CD4-positive, alpha-beta T cell (primary cell): ENCODE results near the gene SRP19. TPM values are rescaled to one million over a fixed set of nuclear protein-coding genes. Genes with fewer than 3 reads are reported as not detected.

ENCODE experiments used
- ATAC-seq: fragments of 200-7000 bp; cut with Tn5 transposase; one replicate; pipeline ENCODE4 v1.10.0; 2022; ENCODE audit warnings: mild to moderate bottlenecking; ENCODE audit not compliant: poor library complexity
- CTCF ChIA-PET: fragments of 350-600 bp; sonication (Branson Sonifier 250); formaldehyde crosslinking; loops from one replicate; lab custom pipeline; 2021; ENCODE audit warnings: antibody characterized with exemption, inconsistent platforms; lab: Charles Lee
- POLR2A ChIA-PET: fragments of 350-600 bp; sonication (Branson Sonifier 250); formaldehyde crosslinking; loops from one replicate; lab custom pipeline; 2021; ENCODE audit warnings: antibody characterized with exemption, inconsistent platforms; lab: Charles Lee
- DNase-seq, 14 experiments: peaks; one replicate each; pipeline ENCODE4 v3.0.0-alpha.2; 2013 to 2020; ENCODE audit warnings: mixed read lengths in 2 of 14
- H3K27ac ChIP-seq, 2 donors: one replicate each; pipeline versions ENCODE4 v1.5.1 to v1.7.0; 2013; ENCODE audit warnings: low read length in 2 of 2, low read depth in 1 of 2, mild to moderate bottlenecking in 1 of 2
- H3K27me3 ChIP-seq, 2 experiments: 1 replicate in 1 of 2; 2 replicates in 1 of 2; pipeline versions ENCODE4 v1.6.1 to v1.7.0; 2013; ENCODE audit warnings: low read length in 2 of 2, control low read depth in 1 of 2, mild to moderate bottlenecking in 1 of 2, moderate library complexity in 1 of 2; ENCODE audit not compliant: insufficient read depth in 2 of 2, control insufficient read depth in 1 of 2
- H3K36me3 ChIP-seq: one replicate; pipeline ENCODE4 v1.6.1; 2013; ENCODE audit warnings: low read length, control low read depth; ENCODE audit not compliant: insufficient read depth
- H3K4me1 ChIP-seq: one replicate; pipeline ENCODE4 v1.6.1; 2013; ENCODE audit warnings: low read length, control low read depth; ENCODE audit not compliant: insufficient read depth
- H3K4me3 ChIP-seq: one replicate; pipeline ENCODE4 v1.5.1; 2013; ENCODE audit warnings: mild to moderate bottlenecking, low read length, moderate library complexity
- H3K9me3 ChIP-seq, 2 experiments: 1 replicate in 1 of 2; 2 replicates in 1 of 2; pipeline versions ENCODE4 v1.6.1 to v1.7.0; 2013; ENCODE audit warnings: low read length in 2 of 2, mild to moderate bottlenecking in 2 of 2, control low read depth in 1 of 2, moderate library complexity in 1 of 2; ENCODE audit not compliant: control insufficient read depth in 1 of 2, insufficient read depth in 1 of 2
- H3K27ac Mint-ChIP-seq: one replicate; pipeline ENCODE4 v1.8.0; 2020; ENCODE audit warnings: mixed read lengths
- H3K27me3 Mint-ChIP-seq: one replicate; pipeline ENCODE4 v1.8.0; 2021; ENCODE audit warnings: mixed read lengths
- H3K36me3 Mint-ChIP-seq: one replicate; pipeline ENCODE4 v1.8.0; 2021; ENCODE audit warnings: low read depth, mixed read lengths
- H3K4me1 Mint-ChIP-seq: one replicate; pipeline ENCODE4 v1.8.0; 2021; ENCODE audit warnings: low read depth, mixed read lengths
- H3K4me3 Mint-ChIP-seq: one replicate; pipeline ENCODE4 v1.8.0; 2020; ENCODE audit warnings: mild to moderate bottlenecking, mixed read lengths
- H3K9me3 Mint-ChIP-seq: one replicate; pipeline ENCODE4 v1.8.0; 2020; ENCODE audit warnings: mixed read lengths
- intact Hi-C, 2 experiments: fragments of 100-400 bp; cut with DNase I in 1 of 2; cut with micrococcal nuclease in 1 of 2; formaldehyde crosslinking; loops; one replicate each; pipeline versions ENCODE4 v1.15.1 to v1.9.0; 2023 to 2025; cut with DNase I, micrococcal nuclease
- total RNA-seq, 174 experiments: library from RNA in 2 of 174; stranded (reverse) in 2 of 174; gene quantifications; one replicate each; pipeline ENCODE4 v1.2.3 and lab custom pipeline; 2021 to 2026
- TF ChIP-seq, protein P1 (sequence below): fragments of 200-600 bp; IDR thresholded peaks from one replicate; pipeline ENCODE4 v1.8.0; 2022; ENCODE audit warnings: antibody characterized with exemption, mild to moderate bottlenecking

The SRP19 gene
- total RNA-seq, 2 experiments from 2014 or later, result 40.2 to 40.8 TPM

DNA sequence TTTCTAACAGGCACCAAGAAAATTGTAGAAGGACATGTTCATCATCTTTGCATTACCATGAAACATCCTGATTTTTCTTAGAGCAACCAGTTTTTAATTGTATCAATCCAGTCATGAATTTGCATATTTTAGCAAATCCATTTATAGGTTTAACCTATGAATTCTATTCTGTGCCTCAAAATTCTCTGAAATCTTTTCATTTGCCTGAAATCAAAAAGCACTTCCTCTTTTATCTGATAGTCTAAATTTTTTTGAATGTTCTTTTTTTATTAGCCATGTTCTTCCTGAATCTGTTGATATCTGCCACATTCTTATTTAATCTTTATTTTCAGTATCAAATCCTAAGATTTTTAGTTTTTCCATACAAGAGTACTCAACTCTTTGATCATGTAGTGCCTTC is 36.9 kb upstream of the SRP19 start:
- Histone ChIP-seq H3K27me3 (no peaks in the 10 kb centered on the region), H3K4me1 (no peaks in the 10 kb centered on the region), H3K4me3 (no peak overlapping the region), H3K9me3 (no peaks in the 10 kb centered on the region), H3K27ac (no peak overlapping the region), H3K36me3 (peaks cover 64% of the 10 kb centered on the region)
- Mint-ChIP-seq H3K27me3 (no peaks in the 10 kb centered on the region), H3K9me3 (no peaks in the 10 kb centered on the region), H3K4me1 (no peaks in the 10 kb centered on the region), H3K4me3 (no peak overlapping the region), H3K27ac (no peak overlapping the region), H3K36me3 (peaks cover 83% of the 10 kb centered on the region)
- ChIA-PET CTCF (no interaction called here), POLR2A (no interaction called here)
- TF ChIP-seq, protein P1, sequence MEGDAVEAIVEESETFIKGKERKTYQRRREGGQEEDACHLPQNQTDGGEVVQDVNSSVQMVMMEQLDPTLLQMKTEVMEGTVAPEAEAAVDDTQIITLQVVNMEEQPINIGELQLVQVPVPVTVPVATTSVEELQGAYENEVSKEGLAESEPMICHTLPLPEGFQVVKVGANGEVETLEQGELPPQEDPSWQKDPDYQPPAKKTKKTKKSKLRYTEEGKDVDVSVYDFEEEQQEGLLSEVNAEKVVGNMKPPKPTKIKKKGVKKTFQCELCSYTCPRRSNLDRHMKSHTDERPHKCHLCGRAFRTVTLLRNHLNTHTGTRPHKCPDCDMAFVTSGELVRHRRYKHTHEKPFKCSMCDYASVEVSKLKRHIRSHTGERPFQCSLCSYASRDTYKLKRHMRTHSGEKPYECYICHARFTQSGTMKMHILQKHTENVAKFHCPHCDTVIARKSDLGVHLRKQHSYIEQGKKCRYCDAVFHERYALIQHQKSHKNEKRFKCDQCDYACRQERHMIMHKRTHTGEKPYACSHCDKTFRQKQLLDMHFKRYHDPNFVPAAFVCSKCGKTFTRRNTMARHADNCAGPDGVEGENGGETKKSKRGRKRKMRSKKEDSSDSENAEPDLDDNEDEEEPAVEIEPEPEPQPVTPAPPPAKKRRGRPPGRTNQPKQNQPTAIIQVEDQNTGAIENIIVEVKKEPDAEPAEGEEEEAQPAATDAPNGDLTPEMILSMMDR, result no peak
- intact Hi-C loops, result no loop called here
- DNase-seq (no peak), ATAC-seq (no peak)

DNA sequence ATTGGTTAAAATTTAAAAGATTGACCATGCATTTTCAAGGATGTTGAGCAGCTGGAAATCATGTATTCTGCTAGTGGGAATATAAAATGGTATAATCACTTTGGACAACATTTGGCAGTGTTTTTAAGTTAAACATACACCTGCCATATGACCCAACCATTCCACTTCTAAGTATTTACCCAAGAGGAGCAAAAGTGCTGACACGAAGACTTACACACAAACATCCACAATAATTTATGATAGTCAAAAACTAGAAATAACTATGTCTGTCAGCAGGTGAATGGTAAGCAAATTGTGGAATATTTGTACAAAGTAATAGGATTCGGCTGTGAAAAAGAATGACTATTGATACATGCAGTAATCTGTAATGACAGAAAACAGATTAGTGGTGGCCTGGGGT is 30.7 kb upstream of the SRP19 start:
- no peaks in the 10 kb centered on the region for H3K9me3 Mint-ChIP-seq
- peaks cover 86% of the 10 kb centered on the region for H3K36me3 Mint-ChIP-seq
- H3K9me3 ChIP-seq, result no peaks in the 10 kb centered on the region
- H3K4me3 Mint-ChIP-seq, result no peak overlapping the region
- ATAC-seq, result no peak
- no peaks in the 10 kb centered on the region for H3K27me3 ChIP-seq
- ChIA-PET POLR2A (no interaction called here), CTCF (no interaction called here)
- no peaks in the 10 kb centered on the region for H3K4me1 ChIP-seq
- TF ChIP-seq, protein P1, result no peak
- no peaks in the 10 kb centered on the region for H3K4me1 Mint-ChIP-seq
- intact Hi-C loops, result no loop called here
- no peak overlapping the region for H3K4me3 ChIP-seq
- H3K27me3 Mint-ChIP-seq, result no peaks in the 10 kb centered on the region
- H3K36me3 ChIP-seq, result peaks cover 34% of the 10 kb centered on the region
- no peak for DNase-seq
- no peak overlapping the region for H3K27ac ChIP-seq
- H3K27ac Mint-ChIP-seq, result no peak overlapping the region

- CTCF ChIA-PET, result no interaction called here
Measured at GRCh38 chr5:112833971-112834370, 27.1 kb upstream of the SRP19 start.

More at GRCh38 chr5:112833971-112834370, 27.1 kb upstream of the SRP19 start:
- no peak for ATAC-seq
- TF ChIP-seq, protein P1, result no peak
- no peaks in the 10 kb centered on the region for H3K27me3 ChIP-seq
- H3K27ac ChIP-seq, result no peak overlapping the region
- no peaks in the 10 kb centered on the region for H3K4me1 Mint-ChIP-seq
- peaks cover 76% of the 10 kb centered on the region for H3K36me3 Mint-ChIP-seq
- no peaks in the 10 kb centered on the region for H3K4me1 ChIP-seq
- H3K27ac Mint-ChIP-seq, result no peak overlapping the region
- no peak overlapping the region for H3K4me3 Mint-ChIP-seq
- peaks cover 32% of the 10 kb centered on the region for H3K36me3 ChIP-seq
- DNase-seq, result no peak
- intact Hi-C loops, result no loop called here
- H3K4me3 ChIP-seq, result no peak overlapping the region
- POLR2A ChIA-PET, result interaction anchor here (0.6 kb wide), 1 partner anchor 1338 kb away, joined by 3 read pairs; no protein-coding TSS in a partner anchor
- no peaks in the 10 kb centered on the region for H3K9me3 Mint-ChIP-seq
- no peaks in the 10 kb centered on the region for H3K9me3 ChIP-seq
- no peaks in the 10 kb centered on the region for H3K27me3 Mint-ChIP-seq
